Measurements from ENCODE around the gene KIF6.

GRCh38 chr6:39654121-39654520, 71.1 kb downstream of the KIF6 start:
- TF ChIP-seq, protein P1, sequence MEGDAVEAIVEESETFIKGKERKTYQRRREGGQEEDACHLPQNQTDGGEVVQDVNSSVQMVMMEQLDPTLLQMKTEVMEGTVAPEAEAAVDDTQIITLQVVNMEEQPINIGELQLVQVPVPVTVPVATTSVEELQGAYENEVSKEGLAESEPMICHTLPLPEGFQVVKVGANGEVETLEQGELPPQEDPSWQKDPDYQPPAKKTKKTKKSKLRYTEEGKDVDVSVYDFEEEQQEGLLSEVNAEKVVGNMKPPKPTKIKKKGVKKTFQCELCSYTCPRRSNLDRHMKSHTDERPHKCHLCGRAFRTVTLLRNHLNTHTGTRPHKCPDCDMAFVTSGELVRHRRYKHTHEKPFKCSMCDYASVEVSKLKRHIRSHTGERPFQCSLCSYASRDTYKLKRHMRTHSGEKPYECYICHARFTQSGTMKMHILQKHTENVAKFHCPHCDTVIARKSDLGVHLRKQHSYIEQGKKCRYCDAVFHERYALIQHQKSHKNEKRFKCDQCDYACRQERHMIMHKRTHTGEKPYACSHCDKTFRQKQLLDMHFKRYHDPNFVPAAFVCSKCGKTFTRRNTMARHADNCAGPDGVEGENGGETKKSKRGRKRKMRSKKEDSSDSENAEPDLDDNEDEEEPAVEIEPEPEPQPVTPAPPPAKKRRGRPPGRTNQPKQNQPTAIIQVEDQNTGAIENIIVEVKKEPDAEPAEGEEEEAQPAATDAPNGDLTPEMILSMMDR (IDR thresholded peaks at IDR 0.05), result no peak
- no peak for TF ChIP-seq POLR2A (IDR thresholded peaks at IDR 0.05)

All from uterus (tissue), 2 donors.